Subcutaneous adipose tissue (tissue), 4 donors: Measurements from ENCODE around the gene ITSN1. TPM values are rescaled to one million over a fixed set of nuclear protein-coding genes. Genes with fewer than 3 reads are reported as not detected.

ENCODE experiments used
- total RNA-seq, 4 donors: library from RNA; depleted of rRNA; stranded (reverse); fragments of >200 nt; gene quantifications; one replicate each; pipeline ENCODE4 v1.1.0, GENCODE V29; 2016
- TF ChIP-seq, protein P1 (sequence below): fragments of 450-650 bp; IDR thresholded peaks from one replicate; pipeline ENCODE4 v1.5.1; 2016; ENCODE audit warnings: low read depth, mild to moderate bottlenecking, control low read depth, antibody characterized with exemption, moderate library complexity

The ITSN1 gene
- total RNA-seq, 4 donors from 2014 or later = 110 to 241 (median 116) TPM

- TF ChIP-seq, protein P1, sequence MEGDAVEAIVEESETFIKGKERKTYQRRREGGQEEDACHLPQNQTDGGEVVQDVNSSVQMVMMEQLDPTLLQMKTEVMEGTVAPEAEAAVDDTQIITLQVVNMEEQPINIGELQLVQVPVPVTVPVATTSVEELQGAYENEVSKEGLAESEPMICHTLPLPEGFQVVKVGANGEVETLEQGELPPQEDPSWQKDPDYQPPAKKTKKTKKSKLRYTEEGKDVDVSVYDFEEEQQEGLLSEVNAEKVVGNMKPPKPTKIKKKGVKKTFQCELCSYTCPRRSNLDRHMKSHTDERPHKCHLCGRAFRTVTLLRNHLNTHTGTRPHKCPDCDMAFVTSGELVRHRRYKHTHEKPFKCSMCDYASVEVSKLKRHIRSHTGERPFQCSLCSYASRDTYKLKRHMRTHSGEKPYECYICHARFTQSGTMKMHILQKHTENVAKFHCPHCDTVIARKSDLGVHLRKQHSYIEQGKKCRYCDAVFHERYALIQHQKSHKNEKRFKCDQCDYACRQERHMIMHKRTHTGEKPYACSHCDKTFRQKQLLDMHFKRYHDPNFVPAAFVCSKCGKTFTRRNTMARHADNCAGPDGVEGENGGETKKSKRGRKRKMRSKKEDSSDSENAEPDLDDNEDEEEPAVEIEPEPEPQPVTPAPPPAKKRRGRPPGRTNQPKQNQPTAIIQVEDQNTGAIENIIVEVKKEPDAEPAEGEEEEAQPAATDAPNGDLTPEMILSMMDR = no peak
Observed at GRCh38 chr21:33936301-33937038, 294.2 kb downstream of the ITSN1 start.

DNA sequence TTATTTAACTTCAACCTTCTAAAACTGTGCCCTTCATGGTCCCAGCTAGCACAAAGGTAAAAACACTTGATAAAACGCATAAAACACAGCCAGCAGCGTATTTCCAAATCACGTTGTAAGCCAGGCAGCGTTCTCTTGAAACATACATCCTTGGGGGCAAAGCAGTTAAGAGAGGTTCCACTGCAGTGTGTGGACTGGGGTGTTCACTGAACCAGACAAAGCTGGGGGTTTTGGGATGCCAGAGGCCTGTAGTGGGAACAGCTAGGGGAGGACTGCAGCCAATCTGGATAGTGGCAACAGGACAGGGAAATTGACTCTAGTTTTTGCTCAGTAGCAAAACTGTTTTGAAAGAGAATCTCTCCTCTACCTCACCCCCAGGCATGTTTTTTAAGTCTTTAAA is 294.8 kb downstream of the ITSN1 start:
- TF ChIP-seq, protein P1 = no peak

DNA sequence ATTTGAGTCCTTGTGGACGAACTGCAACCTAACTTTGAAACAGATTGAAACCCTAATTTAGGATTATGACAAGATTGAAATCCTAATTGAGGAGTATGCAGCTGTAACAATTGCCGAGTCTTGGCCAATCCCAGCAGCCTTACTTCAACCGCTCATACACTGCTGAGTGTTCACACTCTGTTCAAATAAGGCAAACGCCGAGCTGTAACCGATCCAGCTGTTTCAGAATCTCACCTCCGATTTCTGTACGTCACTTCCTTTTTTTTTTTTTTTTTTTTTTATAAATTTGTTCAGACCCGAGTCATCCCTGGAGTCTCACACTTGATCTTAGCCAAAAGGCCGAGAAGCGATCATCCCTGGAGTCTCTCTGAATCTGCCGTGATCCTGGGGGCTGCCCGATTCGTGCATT is 295.6 kb downstream of the ITSN1 start:
- TF ChIP-seq, protein P1 = no peak

DNA sequence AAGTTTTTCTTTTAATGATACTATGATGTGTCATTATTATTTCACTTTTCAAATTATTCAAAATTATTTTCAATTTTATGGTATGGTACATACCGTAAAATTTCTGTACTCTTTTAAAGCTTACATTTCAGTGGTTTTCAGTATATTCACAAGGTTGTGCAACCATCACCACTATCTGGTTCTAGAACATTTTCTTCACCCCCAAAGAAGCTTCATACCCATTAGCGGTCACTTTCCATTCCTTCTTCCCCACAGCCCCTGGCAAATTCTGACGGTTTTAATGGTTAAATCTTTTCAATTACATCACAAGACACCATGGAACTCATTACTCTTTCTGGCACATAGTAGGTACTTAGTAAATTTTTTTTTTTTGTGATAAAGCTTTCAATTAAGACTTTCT is 296.1 kb downstream of the ITSN1 start:
- TF ChIP-seq, protein P1 = no peak

- TF ChIP-seq, protein P1 = no peak
Observed at GRCh38 chr21:33939226-33939625, 296.9 kb downstream of the ITSN1 start.

- TF ChIP-seq, protein P1 = no peak
Observed at GRCh38 chr21:33940164-33940880, 298.0 kb downstream of the ITSN1 start.

DNA sequence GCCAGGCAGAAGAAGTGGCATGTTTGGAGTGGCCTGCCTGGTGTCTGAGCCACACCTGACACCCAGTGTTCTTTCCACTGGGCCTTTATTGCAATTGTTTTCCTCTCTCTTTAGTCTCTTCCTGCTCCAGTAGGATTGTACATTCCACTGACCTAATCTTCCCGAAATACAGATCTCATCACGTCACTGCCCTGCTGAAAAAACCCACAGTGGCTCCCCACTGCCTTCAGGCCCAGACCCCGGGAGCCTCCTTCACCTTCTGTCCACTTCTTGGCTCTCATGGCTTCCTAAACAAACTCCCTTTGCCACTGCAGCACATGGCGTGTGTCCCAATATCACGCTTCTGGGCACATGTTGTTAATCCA is 298.6 kb downstream of the ITSN1 start:
- TF ChIP-seq, protein P1 = no peak
